Karpas-422 (cell line): ENCODE measurements around the gene RECQL5. TPM values are rescaled to one million over a fixed set of nuclear protein-coding genes. Genes with fewer than 3 reads are reported as not detected.

ENCODE experiments used
- DNase-seq: peaks from one replicate; pipeline ENCODE4 v3.0.0-alpha.2; 2015
- H2AFZ ChIP-seq: fragments of 200-600 bp; sonication (generic); 2 replicates; pipeline ENCODE4 v1.6.1; 2014; ENCODE audit warnings: antibody characterized with exemption, low read length, mixed read lengths
- H3K27ac ChIP-seq: fragments of 200-600 bp; sonication (generic); 2 replicates; pipeline ENCODE4 v1.5.1; 2014; ENCODE audit warnings: mild to moderate bottlenecking, low read length, moderate library complexity
- H3K27me3 ChIP-seq: fragments of 200-600 bp; sonication (generic); 2 replicates; pipeline ENCODE4 v1.6.1; 2014; ENCODE audit warnings: low read length, mixed read lengths
- H3K36me3 ChIP-seq: fragments of 200-600 bp; sonication (generic); 2 replicates; pipeline ENCODE4 v1.6.1; 2014; ENCODE audit warnings: low read length, mixed read lengths; ENCODE audit not compliant: insufficient read depth
- H3K4me1 ChIP-seq: fragments of 200-600 bp; sonication (generic); 2 replicates; pipeline ENCODE4 v1.6.1; 2014; ENCODE audit warnings: mild to moderate bottlenecking, low read length, mixed read lengths
- H3K4me2 ChIP-seq: fragments of 200-600 bp; sonication (generic); 2 replicates; pipeline ENCODE4 v1.6.1; 2014; ENCODE audit warnings: low read length, low read depth, mild to moderate bottlenecking; ENCODE audit not compliant: poor library complexity, severe bottlenecking
- H3K4me3 ChIP-seq: fragments of 200-600 bp; sonication (generic); 2 replicates; pipeline ENCODE4 v1.5.1; 2014; ENCODE audit warnings: mild to moderate bottlenecking, antibody characterized with exemption, low read length, mixed read lengths
- H3K79me2 ChIP-seq: fragments of 200-600 bp; sonication (generic); 2 replicates; pipeline ENCODE4 v1.6.1; 2014; ENCODE audit warnings: mild to moderate bottlenecking, low read length, mixed read lengths
- H3K9ac ChIP-seq: fragments of 200-600 bp; sonication (generic); 2 replicates; pipeline ENCODE4 v1.6.0; 2014; ENCODE audit warnings: low read length
- H3K9me2 ChIP-seq: fragments of 200-600 bp; sonication (generic), shearing (Covaris generic); replicated peaks from 2 replicates; pipeline ENCODE4 v1.6.0; 2014; ENCODE audit warnings: mild to moderate bottlenecking, low read length, moderate library complexity; ENCODE audit not compliant: insufficient read depth
- H3K9me3 ChIP-seq: fragments of 300-700, 200-600 bp; sonication (generic); 2 replicates; pipeline ENCODE4 v1.6.1; 2014; ENCODE audit warnings: low read length, mixed read lengths
- H4K20me1 ChIP-seq: fragments of 200-600 bp; sonication (generic); 2 replicates; pipeline ENCODE4 v1.6.1; 2014; ENCODE audit warnings: mild to moderate bottlenecking, antibody characterized with exemption, low read length, low read depth; ENCODE audit not compliant: insufficient read depth
- total RNA-seq: library from RNA; depleted of rRNA; stranded (reverse); fragments of >200 nt; shearing (Covaris generic); gene quantifications from 2 replicates; pipeline ENCODE4 v1.2.3, GENCODE V29; 2014; ENCODE audit warnings: low replicate concordance

Gene RECQL5
- total RNA-seq, 1 experiment from 2014 or later, result 29.4 TPM

- Histone ChIP-seq H4K20me1 (no peaks in the 10 kb centered on the region), H3K79me2 (no peaks in the 10 kb centered on the region), H3K9ac (no peak overlapping the region), H3K27ac (no peak overlapping the region), H3K27me3 (no peaks in the 10 kb centered on the region), H3K4me3 (no peak overlapping the region), H3K4me1 (no peaks in the 10 kb centered on the region), H2AFZ (no peak overlapping the region), H3K36me3 (no peaks in the 10 kb centered on the region), H3K9me3 (no peaks in the 10 kb centered on the region), H3K9me2 (no peaks in the 10 kb centered on the region), H3K4me2 (no peak overlapping the region)
- no peak for DNase-seq
These were observed 21.5 kb downstream of the RECQL5 start for GRCh38 chr17:75645501-75645888.

- Histone ChIP-seq H2AFZ (no peak overlapping the region), H3K36me3 (no peaks in the 10 kb centered on the region), H3K4me1 (no peaks in the 10 kb centered on the region), H3K9me3 (no peaks in the 10 kb centered on the region), H3K9me2 (no peaks in the 10 kb centered on the region), H3K27me3 (no peaks in the 10 kb centered on the region), H3K4me2 (no peak overlapping the region), H3K79me2 (no peaks in the 10 kb centered on the region), H4K20me1 (no peaks in the 10 kb centered on the region), H3K27ac (no peak overlapping the region), H3K4me3 (no peak overlapping the region), H3K9ac (no peak overlapping the region)
- DNase-seq, result no peak
These were observed 23.3 kb downstream of the RECQL5 start for GRCh38 chr17:75643643-75644017.

- no peaks in the 10 kb centered on the region for H3K79me2 ChIP-seq
- H3K4me2 ChIP-seq, result no peak overlapping the region
- no peaks in the 10 kb centered on the region for H3K27me3 ChIP-seq
- H3K36me3 ChIP-seq, result no peaks in the 10 kb centered on the region
- no peaks in the 10 kb centered on the region for H3K9me2 ChIP-seq
- H3K9me3 ChIP-seq, result no peaks in the 10 kb centered on the region
- no peak overlapping the region for H2AFZ ChIP-seq
- no peak overlapping the region for H3K27ac ChIP-seq
- no peak overlapping the region for H3K4me3 ChIP-seq
- no peak for DNase-seq
- no peaks in the 10 kb centered on the region for H4K20me1 ChIP-seq
- H3K4me1 ChIP-seq, result no peaks in the 10 kb centered on the region
- no peak overlapping the region for H3K9ac ChIP-seq
These were observed 23.9 kb downstream of the RECQL5 start for GRCh38 chr17:75642784-75643642.

GRCh38 chr17:75642182-75642783, 24.7 kb downstream of the RECQL5 start:
- H2AFZ ChIP-seq, result no peak overlapping the region
- H3K4me1 ChIP-seq, result no peaks in the 10 kb centered on the region
- no peaks in the 10 kb centered on the region for H3K79me2 ChIP-seq
- H4K20me1 ChIP-seq, result 0 out of 2 replicates have a peak, but pooled peaks cover 4% of the 10 kb centered on the region
- H3K9me2 ChIP-seq, result no peaks in the 10 kb centered on the region
- H3K4me2 ChIP-seq, result no peak overlapping the region
- H3K9ac ChIP-seq, result no peak overlapping the region
- no peaks in the 10 kb centered on the region for H3K27me3 ChIP-seq
- H3K27ac ChIP-seq, result no peak overlapping the region
- no peaks in the 10 kb centered on the region for H3K9me3 ChIP-seq
- no peak for DNase-seq
- no peaks in the 10 kb centered on the region for H3K36me3 ChIP-seq
- no peak overlapping the region for H3K4me3 ChIP-seq

- H3K27ac ChIP-seq, result no peak overlapping the region
- no peak overlapping the region for H3K9ac ChIP-seq
- no peak for DNase-seq
- H3K4me2 ChIP-seq, result no peak overlapping the region
- H2AFZ ChIP-seq, result no peak overlapping the region
- H3K4me1 ChIP-seq, result no peaks in the 10 kb centered on the region
- no peaks in the 10 kb centered on the region for H3K9me3 ChIP-seq
- no peak overlapping the region for H3K4me3 ChIP-seq
- H3K79me2 ChIP-seq, result no peaks in the 10 kb centered on the region
- no peaks in the 10 kb centered on the region for H3K36me3 ChIP-seq
- H3K9me2 ChIP-seq, result no peaks in the 10 kb centered on the region
- H3K27me3 ChIP-seq, result no peaks in the 10 kb centered on the region
- 0 out of 2 replicates have a peak, but pooled peaks cover 8% of the 10 kb centered on the region for H4K20me1 ChIP-seq
These were observed 25.6 kb downstream of the RECQL5 start for GRCh38 chr17:75641343-75641742.

GRCh38 chr17:75640556-75641119, 26.3 kb downstream of the RECQL5 start:
- no peaks in the 10 kb centered on the region for H3K27me3 ChIP-seq
- H3K79me2 ChIP-seq, result no peaks in the 10 kb centered on the region
- H3K36me3 ChIP-seq, result no peaks in the 10 kb centered on the region
- DNase-seq, result no peak
- H3K9me2 ChIP-seq, result no peaks in the 10 kb centered on the region
- no peaks in the 10 kb centered on the region for H3K4me1 ChIP-seq
- no peak overlapping the region for H3K27ac ChIP-seq
- H3K9ac ChIP-seq, result no peak overlapping the region
- H2AFZ ChIP-seq, result no peak overlapping the region
- H3K4me3 ChIP-seq, result no peak overlapping the region
- no peaks in the 10 kb centered on the region for H3K9me3 ChIP-seq
- H3K4me2 ChIP-seq, result no peak overlapping the region
- 0 out of 2 replicates have a peak, but pooled peaks cover 8% of the 10 kb centered on the region for H4K20me1 ChIP-seq

- H3K9me2 ChIP-seq, result no peaks in the 10 kb centered on the region
- no peak for DNase-seq
- no peak overlapping the region for H3K9ac ChIP-seq
- no peak overlapping the region for H3K4me3 ChIP-seq
- H3K79me2 ChIP-seq, result no peaks in the 10 kb centered on the region
- H3K4me2 ChIP-seq, result no peak overlapping the region
- H3K27ac ChIP-seq, result no peak overlapping the region
- H3K27me3 ChIP-seq, result no peaks in the 10 kb centered on the region
- H3K36me3 ChIP-seq, result no peaks in the 10 kb centered on the region
- H2AFZ ChIP-seq, result no peak overlapping the region
- H3K4me1 ChIP-seq, result no peaks in the 10 kb centered on the region
- no peaks in the 10 kb centered on the region for H3K9me3 ChIP-seq
- H4K20me1 ChIP-seq, result 0 out of 2 replicates have a peak, but pooled peaks cover 11% of the 10 kb centered on the region
These were observed 27.0 kb downstream of the RECQL5 start for GRCh38 chr17:75639771-75640555.

- Histone ChIP-seq H3K36me3 (no peaks in the 10 kb centered on the region), H3K9me2 (no peaks in the 10 kb centered on the region), H3K27ac (no peak overlapping the region), H3K27me3 (no peaks in the 10 kb centered on the region), H3K9ac (no peak overlapping the region), H2AFZ (no peak overlapping the region), H4K20me1 (peaks cover 17% of the 10 kb centered on the region; the same call in 1 of the 2 replicates), H3K9me3 (no peaks in the 10 kb centered on the region), H3K4me3 (no peak overlapping the region), H3K79me2 (no peaks in the 10 kb centered on the region), H3K4me2 (no peak overlapping the region), H3K4me1 (peaks cover 4% of the 10 kb centered on the region)
- DNase-seq, result no peak
These were observed 27.6 kb downstream of the RECQL5 start for GRCh38 chr17:75639327-75639726.
